Lung (tissue), 12 donors: ENCODE results near the gene CCNL1. TPM values are rescaled to one million over a fixed set of nuclear protein-coding genes. Genes with fewer than 3 reads are reported as not detected.

ENCODE experiments used
- ATAC-seq: fragments of 200-7000 bp; cut with Tn5 transposase; one replicate; pipeline ENCODE4 v1.9.1; 2020; ENCODE audit warnings: moderate number of reproducible peaks; ENCODE audit not compliant: insufficient read depth, low FRiP score
- DNase-seq, 3 donors: peaks; one replicate each; pipeline ENCODE4 v3.0.0-alpha.2; 2013 to 2017
- H3K27ac ChIP-seq, 2 donors: one replicate each; pipeline ENCODE4 v1.5.1; 2013; ENCODE audit warnings: mild to moderate bottlenecking in 2 of 2, moderate library complexity in 2 of 2, control low read depth in 1 of 2, inconsistent platforms in 1 of 2, low read depth in 1 of 2, low read length in 1 of 2
- H3K27me3 ChIP-seq, 3 donors: one replicate each; pipeline ENCODE4 v1.5.1; 2013; ENCODE audit warnings: low read length in 2 of 3; ENCODE audit not compliant: control insufficient read depth in 3 of 3, insufficient read depth in 3 of 3
- H3K36me3 ChIP-seq, 4 donors: one replicate each; pipeline ENCODE4 v1.5.1; 2013; ENCODE audit warnings: low read length in 4 of 4, mild to moderate bottlenecking in 1 of 4, moderate library complexity in 1 of 4; ENCODE audit not compliant: control insufficient read depth in 4 of 4, insufficient read depth in 4 of 4
- H3K4me1 ChIP-seq, 5 donors: one replicate each; pipeline ENCODE4 v1.5.1; 2013; ENCODE audit warnings: low read length in 5 of 5, mild to moderate bottlenecking in 2 of 5, moderate library complexity in 1 of 5; ENCODE audit not compliant: control insufficient read depth in 5 of 5, insufficient read depth in 5 of 5
- H3K4me3 ChIP-seq: one replicate; pipeline ENCODE4 v1.5.1; 2013; ENCODE audit warnings: mild to moderate bottlenecking, control low read depth, moderate library complexity
- H3K9ac ChIP-seq, 2 donors: one replicate each; pipeline ENCODE4 v1.5.1; 2013; ENCODE audit warnings: low read length in 2 of 2, control low read depth in 1 of 2; ENCODE audit not compliant: insufficient read depth in 1 of 2
- H3K9me3 ChIP-seq, 4 donors: one replicate each; pipeline ENCODE4 v1.5.1; 2013; ENCODE audit warnings: low read length in 3 of 4, mild to moderate bottlenecking in 1 of 4, moderate library complexity in 1 of 4; ENCODE audit not compliant: control insufficient read depth in 4 of 4, insufficient read depth in 3 of 4
- WGBS, 2 donors: extraction: QIAGEN DNeasy Blood & Tissue Kit; methylation state at CpG; one replicate each; pipeline ENCODE4 v1.1.7; 2013; 5-methylcytosine and 5-hydroxymethylcytosine counted together
- polyA plus RNA-seq, 2 donors: library from polyadenylated mRNA; stranded (reverse); fragments of 200-250 nt; gene quantifications; one replicate each; pipeline ENCODE4 v1.2.1, GENCODE V29; 2013
- total RNA-seq, 2 donors: library from RNA; depleted of rRNA in 1 of 2; stranded (reverse); fragments of >200 nt in 1 of 2; gene quantifications; one replicate each; pipeline ENCODE4 v1.2.1, GENCODE V29; 2014 to 2021
- TF ChIP-seq, protein P1 (sequence below): IDR thresholded peaks from 2 replicates; pipeline ENCODE4 v1.5.1; 2012; ENCODE audit warnings: mild to moderate bottlenecking; ENCODE audit errors: control extremely low read depth, extremely low read depth
- donor health status: control.
- donor health status: control.
- donor health status: Bipolar disorder and iron deficiency.
- donor health status: healthy.
- donor health status: DM: yes; HTN: yes; CAD: no.

Gene CCNL1
- total and polyA plus RNA-seq, 4 donors = 91.1 to 383 (median 110) TPM

DNA sequence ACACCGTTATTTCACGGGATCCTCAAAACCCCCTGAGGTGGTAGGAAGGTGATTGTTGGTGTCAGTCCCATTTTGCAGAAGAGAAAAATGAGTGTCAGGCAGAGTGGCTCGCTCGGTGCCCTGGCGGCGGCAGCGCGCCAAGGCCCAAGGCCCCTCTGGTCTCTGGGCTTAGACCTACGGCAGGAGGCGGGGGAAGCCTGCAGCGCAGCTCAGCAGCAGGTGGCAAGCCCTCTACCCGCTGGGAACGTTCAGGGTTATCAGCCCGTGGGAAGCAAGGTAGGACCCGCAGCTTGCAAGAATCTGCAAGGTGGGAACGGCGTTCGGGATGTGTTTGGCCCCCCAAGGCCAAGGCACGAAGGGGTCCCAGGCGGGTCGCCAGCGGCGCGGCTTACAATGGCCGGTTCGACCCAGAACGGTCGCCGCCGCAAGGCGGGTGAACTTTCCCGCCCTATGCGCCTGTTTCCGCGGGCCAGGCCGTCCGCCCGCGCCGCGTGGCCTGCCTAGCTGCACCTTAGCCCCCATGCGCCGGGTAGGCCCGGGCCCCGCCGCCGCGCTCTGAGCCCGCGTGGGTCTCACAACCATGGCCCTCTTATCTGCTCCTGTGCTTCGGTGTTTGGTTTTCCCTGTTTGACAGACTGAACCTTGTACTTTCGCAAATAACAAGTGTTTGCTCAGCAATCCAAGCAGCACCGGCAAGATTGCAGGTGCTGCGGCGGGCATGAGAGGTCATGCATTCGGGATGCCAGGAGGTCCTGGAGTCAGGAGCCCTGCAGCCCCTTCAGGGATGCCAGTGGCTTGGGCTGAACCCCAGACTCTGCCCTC lies 39.7 kb downstream of the CCNL1 start:
- ATAC-seq (peak; percentile 45), DNase-seq (peak; percentile 55 to 65 (median 62))
- WGBS, 2 donors = 51 to 55% methylated on average over 53 to 56 of the region's 56 CpGs
- no peak overlapping the region for H3K9ac ChIP-seq
- no peak overlapping the region for H3K4me3 ChIP-seq
- H3K9me3 ChIP-seq = peaks cover 0 to 3% (median 0%) of the 10 kb centered on the region in 4 donors
- H3K27ac ChIP-seq = peak overlapping the region in 1 of 2 donors; percentile 15
- TF ChIP-seq, protein P1, sequence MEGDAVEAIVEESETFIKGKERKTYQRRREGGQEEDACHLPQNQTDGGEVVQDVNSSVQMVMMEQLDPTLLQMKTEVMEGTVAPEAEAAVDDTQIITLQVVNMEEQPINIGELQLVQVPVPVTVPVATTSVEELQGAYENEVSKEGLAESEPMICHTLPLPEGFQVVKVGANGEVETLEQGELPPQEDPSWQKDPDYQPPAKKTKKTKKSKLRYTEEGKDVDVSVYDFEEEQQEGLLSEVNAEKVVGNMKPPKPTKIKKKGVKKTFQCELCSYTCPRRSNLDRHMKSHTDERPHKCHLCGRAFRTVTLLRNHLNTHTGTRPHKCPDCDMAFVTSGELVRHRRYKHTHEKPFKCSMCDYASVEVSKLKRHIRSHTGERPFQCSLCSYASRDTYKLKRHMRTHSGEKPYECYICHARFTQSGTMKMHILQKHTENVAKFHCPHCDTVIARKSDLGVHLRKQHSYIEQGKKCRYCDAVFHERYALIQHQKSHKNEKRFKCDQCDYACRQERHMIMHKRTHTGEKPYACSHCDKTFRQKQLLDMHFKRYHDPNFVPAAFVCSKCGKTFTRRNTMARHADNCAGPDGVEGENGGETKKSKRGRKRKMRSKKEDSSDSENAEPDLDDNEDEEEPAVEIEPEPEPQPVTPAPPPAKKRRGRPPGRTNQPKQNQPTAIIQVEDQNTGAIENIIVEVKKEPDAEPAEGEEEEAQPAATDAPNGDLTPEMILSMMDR = no peak
- H3K4me1 ChIP-seq = peaks cover 0 to 18% (median 5%) of the 10 kb centered on the region in 5 donors
- peaks cover 0 to 8% (median 4%) of the 10 kb centered on the region in 3 donors for H3K27me3 ChIP-seq
- H3K36me3 ChIP-seq = no peaks in the 10 kb centered on the region

DNA sequence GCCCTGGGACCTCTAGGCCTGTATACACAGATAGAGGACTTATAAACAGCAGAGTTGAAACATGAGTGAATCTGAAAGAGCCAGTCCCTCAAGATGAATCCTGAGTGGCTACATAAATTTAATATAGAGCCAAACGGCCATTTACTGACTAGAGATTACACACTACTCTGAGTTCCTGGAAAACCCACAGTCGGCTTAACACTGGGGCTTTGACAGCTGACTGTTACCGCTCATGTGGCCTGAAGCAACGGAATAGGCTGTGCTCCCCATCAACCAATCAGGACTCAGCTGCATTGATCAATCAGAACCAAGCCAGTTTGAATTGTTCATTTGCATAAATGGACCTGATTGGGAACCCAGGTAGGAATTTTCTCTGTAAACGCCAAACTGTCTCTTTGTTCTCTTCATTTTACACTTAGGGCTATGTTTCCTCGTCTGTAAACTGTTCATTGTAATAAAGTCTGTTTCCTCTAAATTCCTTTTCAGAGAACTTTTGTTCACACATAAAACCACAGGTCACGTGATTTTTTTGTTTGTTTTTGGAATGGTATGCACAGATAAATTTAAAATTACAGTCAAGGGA lies 40.5 kb downstream of the CCNL1 start:
- no peaks in the 10 kb centered on the region for H3K36me3 ChIP-seq
- H3K4me3 ChIP-seq = no peak overlapping the region
- peaks cover 0 to 8% (median 4%) of the 10 kb centered on the region in 3 donors for H3K27me3 ChIP-seq
- H3K27ac ChIP-seq = peak overlapping the region in 1 of 2 donors; percentile 14
- no peak overlapping the region for H3K9ac ChIP-seq
- 60 to 73% methylated on average over 7 of the region's 7 CpGs for WGBS, 2 donors
- H3K4me1 ChIP-seq = peaks cover 0 to 18% (median 5%) of the 10 kb centered on the region in 5 donors
- ATAC-seq (no peak), DNase-seq (no peak)
- peaks cover 0 to 3% (median 0%) of the 10 kb centered on the region in 4 donors for H3K9me3 ChIP-seq
- TF ChIP-seq, protein P1 = no peak

DNA sequence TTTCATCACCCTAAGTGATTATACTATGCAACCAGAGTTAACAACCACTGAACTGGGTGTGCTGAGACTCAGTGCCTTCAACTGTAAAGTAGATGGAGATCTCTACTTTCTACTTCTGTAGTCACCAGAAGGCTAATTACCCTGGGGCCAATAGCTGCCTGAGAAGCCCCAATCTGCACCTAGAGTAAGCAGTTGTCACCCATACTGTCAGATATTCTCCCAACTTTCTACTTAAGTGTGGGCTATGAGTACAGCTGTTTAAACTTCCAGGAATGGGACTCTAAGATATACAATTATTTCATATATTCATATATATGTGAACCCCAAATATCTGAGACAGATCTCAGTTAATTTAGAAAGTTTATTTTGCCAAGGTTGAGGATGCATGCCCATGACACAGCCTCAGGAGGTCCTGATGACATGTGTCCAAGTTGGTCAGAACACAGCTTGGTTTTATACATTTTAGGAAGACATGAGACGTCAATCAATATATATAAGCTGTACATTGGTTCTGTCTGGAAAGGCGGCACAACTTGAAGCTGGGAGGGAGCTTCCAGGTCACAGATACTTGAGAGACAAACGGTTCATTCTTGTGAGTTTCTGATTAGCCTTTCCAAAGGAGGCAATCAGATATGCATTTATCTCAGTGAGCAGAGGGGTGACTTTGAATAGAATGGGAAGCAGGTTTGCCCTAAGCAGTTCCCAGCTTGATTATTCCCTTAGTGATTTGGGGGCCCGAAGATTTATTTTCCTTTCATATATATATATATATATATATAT lies 41.9 kb downstream of the CCNL1 start:
- Histone ChIP-seq H3K4me1 (peaks cover 0 to 18% (median 5%) of the 10 kb centered on the region in 5 donors), H3K4me3 (no peak overlapping the region), H3K27ac (no peak overlapping the region), H3K36me3 (no peaks in the 10 kb centered on the region), H3K27me3 (peaks cover 0 to 8% (median 4%) of the 10 kb centered on the region in 3 donors), H3K9ac (no peak overlapping the region), H3K9me3 (peaks cover 0 to 3% (median 0%) of the 10 kb centered on the region in 4 donors)
- TF ChIP-seq, protein P1 = no peak
- 83 to 91% methylated on average over 4 of the region's 4 CpGs for WGBS, 2 donors
- ATAC-seq (no peak), DNase-seq (no peak)
